IPS DF 4.7 (cell line): ENCODE measurements around the gene ZDHHC8.

Source experiments
- DNase-seq: peaks from one replicate; pipeline ENCODE4 v3.0.0-alpha.2; 2013; ENCODE audit warnings: low spot score; ENCODE audit errors: extremely low read depth

Gene ZDHHC8

GRCh38 chr22:20113551-20114310 lies 17.9 kb upstream of the ZDHHC8 start:
- DNase-seq, result no peak

GRCh38 chr22:20114506-20115475 lies 16.8 kb upstream of the ZDHHC8 start:
- DNase-seq, result no peak

DNA sequence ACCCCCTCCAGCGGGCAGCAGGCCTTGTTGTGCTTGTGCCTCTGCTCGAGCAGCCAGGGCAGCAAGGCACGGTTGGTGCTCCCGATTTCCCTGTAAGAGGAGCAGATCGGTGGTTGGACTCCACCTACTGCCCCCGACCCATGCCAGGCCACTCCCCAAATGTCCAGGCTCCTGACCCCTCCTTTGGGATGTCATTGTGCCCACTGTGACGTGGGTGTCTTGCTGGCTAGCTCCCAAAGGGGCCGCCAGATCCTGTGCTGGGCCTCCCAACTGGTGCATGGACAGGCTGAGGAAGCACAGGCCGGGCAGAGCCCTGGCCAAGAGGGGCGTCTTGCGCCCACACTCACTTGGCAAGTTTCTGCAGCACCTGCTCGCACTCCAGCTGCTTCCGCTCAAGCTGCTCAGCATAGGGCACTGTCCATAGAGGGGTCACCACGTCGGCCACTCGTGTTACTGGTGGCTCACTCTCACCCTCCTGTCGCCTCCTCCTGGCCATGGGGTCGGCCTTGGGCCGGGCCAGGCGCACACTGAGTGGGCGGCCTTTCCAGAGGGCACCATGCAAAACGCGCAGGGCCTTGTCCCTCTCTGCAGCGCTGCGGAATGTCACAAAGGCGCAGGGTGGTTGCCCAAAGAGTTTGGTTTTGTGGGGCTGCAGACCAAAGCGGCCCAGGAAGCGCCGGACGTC lies 15.8 kb upstream of the ZDHHC8 start, which contains the start of gene RANBP1:
Gene RANBP1 (plus strand): TSS at position 414 of the 685 bp plus-strand sequence. CDS start 81 bp downstream, at position 495.
- no peak for DNase-seq

DNA sequence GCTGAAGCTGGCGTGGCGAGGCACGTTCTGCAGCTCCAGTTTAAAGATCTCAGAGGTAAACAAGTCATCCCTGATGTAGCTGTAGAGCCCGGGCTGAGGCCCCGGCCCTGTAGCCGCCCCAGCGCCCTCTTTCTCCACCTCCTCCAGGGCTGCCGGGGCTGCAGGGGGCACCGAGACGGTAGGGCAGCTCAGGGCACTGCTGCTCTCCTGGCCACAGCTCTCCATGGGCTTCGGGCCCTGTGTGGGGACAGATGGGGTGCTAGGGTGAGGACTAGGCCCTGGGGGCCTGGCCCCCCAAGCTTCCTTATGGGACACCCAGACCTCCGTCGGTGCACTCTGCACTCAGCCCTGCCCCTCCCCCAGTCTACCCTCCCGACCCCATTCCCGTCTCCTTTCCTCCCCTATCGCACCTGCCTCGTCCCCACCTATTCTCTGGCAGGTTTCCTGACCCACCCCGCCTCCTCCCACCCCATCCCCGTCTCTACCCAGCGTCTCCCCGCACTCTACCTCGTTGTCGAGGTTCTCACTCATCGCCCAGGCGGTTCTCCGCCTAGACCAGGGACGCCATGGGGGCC lies 15.1 kb upstream of the ZDHHC8 start:
- no peak for DNase-seq

- DNase-seq, result peak; percentile 91
Measured at GRCh38 chr22:20116951-20117632, 14.5 kb upstream of the ZDHHC8 start, which contains the start of gene TRMT2A. Gene TRMT2A (minus strand): TSS chr22:20117226. CDS start chr22:20116906, 320 bp downstream.

- no peak for DNase-seq
Measured at GRCh38 chr22:20117633-20118299, 13.8 kb upstream of the ZDHHC8 start.

- DNase-seq, result no peak
Measured at GRCh38 chr22:20118300-20119020, 13.1 kb upstream of the ZDHHC8 start.

DNA sequence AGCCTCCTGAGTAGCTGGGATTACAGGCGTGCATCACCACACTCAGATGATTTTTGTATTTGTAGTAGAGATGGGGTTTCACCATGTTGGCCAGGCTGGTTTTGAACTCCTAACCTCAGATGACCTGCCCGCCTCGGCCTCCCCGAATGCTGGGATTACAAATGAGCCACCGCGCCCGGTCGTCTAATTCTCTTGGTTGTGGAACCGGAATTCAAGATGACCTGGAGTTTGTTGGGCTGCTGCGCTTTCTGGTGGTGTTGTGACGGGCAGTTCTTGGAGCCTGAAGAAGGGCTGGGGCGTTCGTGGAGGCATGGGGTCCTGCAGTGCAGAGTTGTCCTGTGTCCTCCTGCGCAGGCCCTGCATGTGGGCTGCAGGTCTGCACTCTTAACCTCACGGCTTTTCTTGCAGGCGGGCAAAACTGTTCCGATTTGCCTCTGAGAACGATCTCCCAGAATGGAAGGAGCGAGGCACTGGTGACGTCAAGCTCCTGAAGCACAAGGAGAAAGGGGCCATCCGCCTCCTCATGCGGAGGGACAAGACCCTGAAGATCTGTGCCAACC lies 9.7 kb upstream of the ZDHHC8 start:
- no peak for DNase-seq

DNA sequence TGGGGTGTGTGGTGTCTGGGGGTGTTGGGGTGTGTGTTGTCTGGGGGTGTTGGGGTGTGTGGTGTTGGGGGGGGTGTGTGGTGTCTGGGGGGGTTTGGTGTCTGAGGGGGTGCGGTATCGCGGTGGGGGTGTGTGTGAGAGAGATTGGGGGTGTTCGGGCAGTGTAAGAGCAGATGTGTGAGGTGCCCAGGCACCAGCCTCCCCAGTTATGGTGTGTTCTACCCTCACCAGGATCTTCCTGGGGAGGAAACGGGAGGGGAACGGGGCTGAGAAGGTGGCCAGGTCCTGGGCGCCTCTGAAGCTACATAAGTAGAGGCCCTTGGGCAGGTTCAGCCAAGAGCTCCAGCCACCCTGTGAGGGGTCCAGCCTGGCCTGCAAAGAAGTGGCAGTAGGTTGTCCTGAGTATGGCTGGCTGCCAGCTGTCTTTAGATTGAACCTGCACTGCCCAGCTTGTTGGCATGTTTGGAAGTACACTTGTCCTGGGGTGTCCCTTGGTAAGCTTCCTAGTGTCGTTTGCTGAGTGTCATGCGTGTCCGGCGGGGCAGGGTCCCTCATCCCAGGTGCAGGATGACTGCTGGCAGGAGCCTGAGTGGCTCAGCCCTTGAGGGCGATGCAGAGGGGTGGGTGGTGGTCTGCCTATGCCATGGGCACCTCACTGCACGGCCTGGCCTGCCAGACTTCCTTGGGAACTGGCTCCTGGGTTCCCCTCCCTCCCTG lies 8.1 kb upstream of the ZDHHC8 start:
- DNase-seq, result no peak

- no peak for DNase-seq
Measured at GRCh38 chr22:20124083-20124787, 7.4 kb upstream of the ZDHHC8 start.

GRCh38 chr22:20125201-20126174 lies 6.1 kb upstream of the ZDHHC8 start:
- DNase-seq, result no peak

- DNase-seq, result no peak
Measured at GRCh38 chr22:20126284-20127029, 5.1 kb upstream of the ZDHHC8 start.

DNA sequence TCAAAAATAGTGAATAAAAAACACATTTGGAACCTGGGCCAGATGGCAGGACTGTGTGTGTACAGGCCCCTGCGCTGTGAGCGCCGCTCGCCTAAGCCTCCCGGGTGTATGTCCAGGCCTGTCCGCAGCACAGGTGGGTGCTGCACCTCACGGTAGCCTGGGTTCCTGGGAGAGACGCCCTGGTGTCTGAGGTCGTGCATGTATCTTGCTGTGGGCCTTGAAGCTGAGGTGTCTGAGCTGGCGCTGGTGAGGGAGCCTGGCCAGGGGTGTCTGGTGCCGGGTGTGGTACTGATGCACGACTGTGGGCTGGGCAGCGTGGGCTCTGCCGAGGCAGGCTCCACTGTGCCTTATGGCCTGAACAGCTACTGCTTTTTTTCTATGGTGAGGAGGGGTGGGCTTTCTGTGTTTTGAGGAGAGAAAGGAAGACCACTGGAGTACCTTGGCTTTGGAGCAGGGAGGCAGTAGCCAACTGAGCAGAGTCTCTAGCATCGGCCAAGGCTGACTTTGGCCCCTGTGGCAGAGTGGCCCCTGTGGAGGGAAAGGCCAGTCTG lies 4.2 kb upstream of the ZDHHC8 start:
- no peak for DNase-seq

DNA sequence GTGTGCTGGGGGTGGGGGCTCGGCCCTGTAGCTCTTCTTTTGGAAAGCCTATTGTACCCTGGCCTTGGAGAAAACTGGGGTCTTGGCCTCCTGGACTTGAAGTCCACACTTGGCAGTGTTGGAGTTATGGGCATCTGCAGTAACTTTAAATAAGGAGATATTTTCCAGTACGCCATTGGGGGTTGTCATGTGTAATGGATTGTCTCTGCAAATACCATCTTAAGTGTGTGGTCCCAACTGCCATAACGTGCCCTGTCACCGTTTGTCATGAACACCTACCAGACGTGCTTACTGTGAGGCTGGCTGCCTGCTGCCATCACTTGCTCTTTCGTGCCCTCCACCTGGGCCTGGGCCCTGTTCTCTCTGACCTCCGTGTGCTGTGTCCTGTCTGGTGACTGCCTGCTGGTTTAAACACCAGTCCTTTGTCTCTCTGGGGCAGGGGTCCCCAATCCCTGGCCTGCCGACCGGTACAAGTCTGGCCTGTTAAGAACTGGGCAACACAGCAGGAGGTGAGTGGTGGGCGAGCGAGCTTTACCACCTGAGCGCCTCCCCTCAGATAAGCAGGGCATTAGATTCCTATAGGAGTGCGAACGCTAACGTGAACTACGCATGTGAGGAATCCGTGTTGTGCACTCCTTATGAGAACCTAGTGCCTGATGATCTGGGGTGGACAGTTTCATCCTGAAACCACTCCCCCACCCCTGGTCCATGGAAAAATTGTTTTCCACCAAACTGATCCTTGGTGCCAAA lies 3.6 kb upstream of the ZDHHC8 start:
- DNase-seq, result no peak

- DNase-seq, result no peak
Measured at GRCh38 chr22:20128619-20128901, 3.0 kb upstream of the ZDHHC8 start.
